ENCODE measurements around the gene SERPINE2.

GRCh38 chr2:223969315-223969714, 69.8 kb downstream of the SERPINE2 start:
- TF ChIP-seq CTCF (IDR thresholded peaks at IDR 0.05) (no peak), POLR2A (IDR thresholded peaks at IDR 0.05) (no peak)
